ENCODE measurements around the gene LRRC42. TPM values are rescaled to one million over a fixed set of nuclear protein-coding genes. Genes with fewer than 3 reads are reported as not detected.
"Not testable (repeated sequence)": the region's sequence is repeated elsewhere in the genome, so short reads cannot be mapped to it uniquely, and the experiment has no call there.

The LRRC42 gene
- total and polyA plus RNA-seq, 4 donors = 7.7 to 17.8 (median 17.0) TPM

DNA sequence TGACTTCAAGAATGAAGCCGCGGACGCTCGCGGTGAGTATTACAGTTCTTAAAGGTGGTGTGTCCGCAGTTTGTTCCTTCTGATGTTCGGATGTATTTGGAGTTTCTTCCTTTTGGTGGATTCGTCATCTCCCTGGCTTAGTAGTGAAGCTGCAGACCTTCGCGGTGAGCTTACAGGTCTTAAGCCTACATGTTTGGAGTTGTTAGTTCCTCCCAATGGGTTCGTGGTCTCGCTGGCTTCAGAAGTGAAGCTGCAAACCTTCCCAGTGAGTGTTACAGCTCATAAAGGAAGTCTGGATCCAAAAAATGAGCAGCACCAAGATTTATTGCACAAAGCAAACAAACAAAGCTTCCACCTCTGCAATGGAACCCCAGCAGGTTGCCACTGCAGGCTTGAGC is 57.1 kb downstream of the LRRC42 start:
- H3K4me3 ChIP-seq = no peak overlapping the region
- DNase-seq (no peak), ATAC-seq (ENCODE audit: insufficient read depth, low FRiP score) (no peak)
- TF ChIP-seq, protein P1, sequence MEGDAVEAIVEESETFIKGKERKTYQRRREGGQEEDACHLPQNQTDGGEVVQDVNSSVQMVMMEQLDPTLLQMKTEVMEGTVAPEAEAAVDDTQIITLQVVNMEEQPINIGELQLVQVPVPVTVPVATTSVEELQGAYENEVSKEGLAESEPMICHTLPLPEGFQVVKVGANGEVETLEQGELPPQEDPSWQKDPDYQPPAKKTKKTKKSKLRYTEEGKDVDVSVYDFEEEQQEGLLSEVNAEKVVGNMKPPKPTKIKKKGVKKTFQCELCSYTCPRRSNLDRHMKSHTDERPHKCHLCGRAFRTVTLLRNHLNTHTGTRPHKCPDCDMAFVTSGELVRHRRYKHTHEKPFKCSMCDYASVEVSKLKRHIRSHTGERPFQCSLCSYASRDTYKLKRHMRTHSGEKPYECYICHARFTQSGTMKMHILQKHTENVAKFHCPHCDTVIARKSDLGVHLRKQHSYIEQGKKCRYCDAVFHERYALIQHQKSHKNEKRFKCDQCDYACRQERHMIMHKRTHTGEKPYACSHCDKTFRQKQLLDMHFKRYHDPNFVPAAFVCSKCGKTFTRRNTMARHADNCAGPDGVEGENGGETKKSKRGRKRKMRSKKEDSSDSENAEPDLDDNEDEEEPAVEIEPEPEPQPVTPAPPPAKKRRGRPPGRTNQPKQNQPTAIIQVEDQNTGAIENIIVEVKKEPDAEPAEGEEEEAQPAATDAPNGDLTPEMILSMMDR (IDR thresholded peaks at IDR 0.05; ENCODE audit: control extremely low read depth, extremely low read depth) = no peak
- no peaks in the 10 kb centered on the region for H3K9me3 ChIP-seq (ENCODE audit: control insufficient read depth in 4 of 4, insufficient read depth in 3 of 4, low read length in 3 of 4)
- H3K4me1 ChIP-seq (ENCODE audit: control insufficient read depth in 5 of 5, insufficient read depth in 5 of 5, low read length in 5 of 5) = peaks cover 0 to 14% (median 0%) of the 10 kb centered on the region in 5 donors
- no peaks in the 10 kb centered on the region for H3K27me3 ChIP-seq (ENCODE audit: control insufficient read depth in 3 of 3, insufficient read depth in 3 of 3, low read length in 2 of 3)
- H3K27ac ChIP-seq (ENCODE audit: low read depth in 1 of 2, low read length in 1 of 2) = no peak overlapping the region
- WGBS, 2 donors = 90 to 92% methylated on average over 12 of the region's 12 CpGs
- no peaks in the 10 kb centered on the region for H3K36me3 ChIP-seq (ENCODE audit: control insufficient read depth in 4 of 4, insufficient read depth in 4 of 4, low read length in 4 of 4)
- H3K9ac ChIP-seq (ENCODE audit: insufficient read depth in 1 of 2, low read length in 2 of 2) = no peak overlapping the region

DNA sequence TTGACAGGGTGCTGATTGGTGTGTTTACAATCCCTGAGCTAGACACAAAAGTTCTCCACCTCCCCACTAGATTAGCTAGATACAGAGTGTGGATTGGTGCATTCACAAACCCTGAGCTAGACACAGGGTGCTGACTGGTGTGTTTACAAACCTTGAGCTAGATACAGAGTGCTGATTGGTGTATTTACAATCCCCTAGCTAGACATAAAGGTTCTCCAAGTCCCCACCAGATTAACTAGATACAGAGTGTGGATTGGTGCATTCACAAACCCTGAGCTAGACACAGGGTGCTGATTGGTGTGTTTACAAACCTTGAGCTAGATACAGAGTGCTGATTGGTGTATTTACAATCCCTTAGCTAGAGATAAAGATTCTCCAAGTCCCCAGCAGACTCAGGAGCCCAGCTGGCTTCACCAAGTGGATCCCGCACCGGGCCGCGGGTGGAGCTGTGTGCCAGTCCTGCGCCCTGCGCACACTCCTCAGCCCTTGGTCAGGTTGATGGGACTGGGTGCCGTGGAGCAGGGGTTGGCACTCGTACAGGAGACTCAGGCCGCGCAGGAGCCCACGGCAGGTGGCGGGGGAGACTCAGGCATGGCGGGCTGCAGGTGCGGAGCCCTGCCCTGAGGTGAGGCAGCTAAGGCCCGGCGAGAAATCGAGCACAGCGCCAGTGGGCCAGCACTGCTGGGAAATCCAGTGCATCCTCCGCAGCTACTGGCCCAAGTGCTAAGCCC is 57.8 kb downstream of the LRRC42 start:
- H3K27me3 ChIP-seq (ENCODE audit: control insufficient read depth in 3 of 3, insufficient read depth in 3 of 3, low read length in 2 of 3); H3K9ac ChIP-seq (ENCODE audit: insufficient read depth in 1 of 2, low read length in 2 of 2); H3K9me3 ChIP-seq (ENCODE audit: control insufficient read depth in 4 of 4, insufficient read depth in 3 of 4, low read length in 3 of 4); DNase-seq; ATAC-seq (ENCODE audit: insufficient read depth, low FRiP score); H3K4me3 ChIP-seq; H3K27ac ChIP-seq (ENCODE audit: low read depth in 1 of 2, low read length in 1 of 2); H3K36me3 ChIP-seq (ENCODE audit: control insufficient read depth in 4 of 4, insufficient read depth in 4 of 4, low read length in 4 of 4): not testable (repeated sequence)
- H3K4me1 ChIP-seq (ENCODE audit: control insufficient read depth in 5 of 5, insufficient read depth in 5 of 5, low read length in 5 of 5) = peaks cover 0 to 14% (median 0%) of the 10 kb centered on the region in 5 donors
- WGBS, 2 donors = 93 to 95% methylated on average over 19 of the region's 19 CpGs

DNA sequence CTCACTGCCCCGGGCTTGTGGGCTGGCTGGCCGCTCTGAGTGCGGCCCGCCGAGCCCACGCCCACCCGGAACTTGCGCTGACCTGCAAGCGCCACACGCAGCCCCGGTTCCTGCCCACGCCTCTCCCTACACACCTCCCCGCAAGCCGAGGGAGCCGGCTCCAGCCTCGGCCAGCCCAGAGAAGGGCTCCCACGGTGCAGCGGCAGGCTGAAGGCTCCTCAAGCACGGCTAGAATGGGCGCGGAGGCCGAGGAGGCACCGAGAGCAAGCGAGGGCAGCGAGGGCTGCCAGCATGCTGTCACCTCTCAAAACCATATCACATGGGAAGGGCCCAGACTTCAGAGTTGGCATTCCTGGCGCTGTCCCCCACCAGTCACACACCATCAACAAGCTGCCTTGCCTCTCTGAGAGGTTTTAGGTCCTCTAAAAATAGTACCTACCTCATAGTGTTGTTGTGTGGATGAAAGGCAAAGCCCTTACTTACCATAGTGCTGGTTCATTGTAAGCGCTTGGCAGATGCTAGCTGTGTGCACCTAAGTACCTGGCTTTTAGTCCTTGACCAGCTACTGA is 58.4 kb downstream of the LRRC42 start:
- H3K9ac ChIP-seq (ENCODE audit: insufficient read depth in 1 of 2, low read length in 2 of 2) = no peak overlapping the region
- no peak for DNase-seq

GRCh38 chr1:54006508-54006907 is 60.4 kb downstream of the LRRC42 start:
- H3K9ac ChIP-seq (ENCODE audit: insufficient read depth in 1 of 2, low read length in 2 of 2) = no peak overlapping the region
- peaks cover 0 to 13% (median 0%) of the 10 kb centered on the region in 5 donors for H3K4me1 ChIP-seq (ENCODE audit: control insufficient read depth in 5 of 5, insufficient read depth in 5 of 5, low read length in 5 of 5)
- 74 to 84% methylated on average over 4 of the region's 4 CpGs for WGBS, 2 donors
- no peak overlapping the region for H3K4me3 ChIP-seq
- no peak overlapping the region for H3K27ac ChIP-seq (ENCODE audit: low read depth in 1 of 2, low read length in 1 of 2)
- ATAC-seq (ENCODE audit: insufficient read depth, low FRiP score) = no peak
- no peaks in the 10 kb centered on the region for H3K27me3 ChIP-seq (ENCODE audit: control insufficient read depth in 3 of 3, insufficient read depth in 3 of 3, low read length in 2 of 3)
- no peaks in the 10 kb centered on the region for H3K36me3 ChIP-seq (ENCODE audit: control insufficient read depth in 4 of 4, insufficient read depth in 4 of 4, low read length in 4 of 4)
- no peaks in the 10 kb centered on the region for H3K9me3 ChIP-seq (ENCODE audit: control insufficient read depth in 4 of 4, insufficient read depth in 3 of 4, low read length in 3 of 4)
- DNase-seq = no peak
- TF ChIP-seq, protein P1 (IDR thresholded peaks at IDR 0.05; ENCODE audit: control extremely low read depth, extremely low read depth) = no peak

More for the DNA sequence above, 58.4 kb downstream of the LRRC42 start:
- Histone ChIP-seq H3K27ac (ENCODE audit: low read depth in 1 of 2, low read length in 1 of 2) (no peak overlapping the region), H3K4me3 (no peak overlapping the region), H3K27me3 (ENCODE audit: control insufficient read depth in 3 of 3, insufficient read depth in 3 of 3, low read length in 2 of 3) (no peaks in the 10 kb centered on the region), H3K36me3 (ENCODE audit: control insufficient read depth in 4 of 4, insufficient read depth in 4 of 4, low read length in 4 of 4) (no peaks in the 10 kb centered on the region), H3K9me3 (ENCODE audit: control insufficient read depth in 4 of 4, insufficient read depth in 3 of 4, low read length in 3 of 4) (no peaks in the 10 kb centered on the region), H3K4me1 (ENCODE audit: control insufficient read depth in 5 of 5, insufficient read depth in 5 of 5, low read length in 5 of 5) (peaks cover 0 to 14% (median 0%) of the 10 kb centered on the region in 5 donors)
- TF ChIP-seq, protein P1 (IDR thresholded peaks at IDR 0.05; ENCODE audit: control extremely low read depth, extremely low read depth) = no peak
- ATAC-seq (ENCODE audit: insufficient read depth, low FRiP score) = no peak
- 98% methylated on average over 27 of the region's 27 CpGs for WGBS, 2 donors
